GM21529 (cell line): ENCODE measurements around the gene PADI6.
"Not testable (repeated sequence)": the region's sequence is repeated elsewhere in the genome, so short reads cannot be mapped to it uniquely, and the experiment has no call there.

Source experiments
- ATAC-seq: cut with Tn5 transposase; IDR thresholded peaks from one replicate; pipeline ENCODE4 v1.9.1; 2021; ENCODE audit not compliant: unreplicated experiment

Gene PADI6

GRCh38 chr1:17404034-17404684, 32.2 kb downstream of the PADI6 start:
- no peak for ATAC-seq

GRCh38 chr1:17404820-17405219, 32.8 kb downstream of the PADI6 start:
- ATAC-seq: no peak

GRCh38 chr1:17405898-17406759, 34.1 kb downstream of the PADI6 start:
- ATAC-seq: no peak

GRCh38 chr1:17406760-17407475, 34.9 kb downstream of the PADI6 start:
- not testable (repeated sequence) for ATAC-seq

- ATAC-seq: not testable (repeated sequence)
These were observed 36.0 kb downstream of the PADI6 start for GRCh38 chr1:17407786-17408514.

- ATAC-seq: no peak
These were observed 37.4 kb downstream of the PADI6 start for GRCh38 chr1:17409391-17409811.

- no peak for ATAC-seq
These were observed 40.3 kb downstream of the PADI6 start for GRCh38 chr1:17412093-17412870.

GRCh38 chr1:17414022-17414421, 42.0 kb downstream of the PADI6 start:
- no peak for ATAC-seq

- no peak for ATAC-seq
These were observed 44.4 kb downstream of the PADI6 start for GRCh38 chr1:17416389-17416788.

- ATAC-seq: peak; percentile 52
These were observed 47.8 kb downstream of the PADI6 start for GRCh38 chr1:17419626-17420328.

- ATAC-seq: no peak
These were observed 48.5 kb downstream of the PADI6 start for GRCh38 chr1:17420391-17420918.

GRCh38 chr1:17422461-17422860, 50.5 kb downstream of the PADI6 start:
- ATAC-seq: no peak

- no peak for ATAC-seq
These were observed 51.8 kb downstream of the PADI6 start for GRCh38 chr1:17423781-17424245.

GRCh38 chr1:17425806-17426600, 54.0 kb downstream of the PADI6 start:
- ATAC-seq: no peak

GRCh38 chr1:17427696-17428660, 56.0 kb downstream of the PADI6 start:
- no peak for ATAC-seq

GRCh38 chr1:17429183-17429582, 57.2 kb downstream of the PADI6 start:
- no peak for ATAC-seq

- ATAC-seq: no peak
These were observed 60.4 kb downstream of the PADI6 start for GRCh38 chr1:17432412-17432811.
